NCI-H82 treated with DMSO at 0.1 percent for 48 hours (cell line): ENCODE data around the gene TMEM39B.
"Not testable (repeated sequence)": the region's sequence is repeated elsewhere in the genome, so short reads cannot be mapped to it uniquely, and the experiment has no call there.

Experiments used
- DNase-seq: peaks from one replicate; lab custom pipeline; 2025; ENCODE audit not compliant: unreplicated experiment; lab: John Stamatoyannopoulos, UW

TMEM39B gene

GRCh38 chr1:32072622-32073298, at the start of gene TMEM39B:
TMEM39B (plus strand) TSS chr1:32072939; CDS start chr1:32073048, 109 bp downstream.
- DNase-seq: peak; percentile 93

DNA sequence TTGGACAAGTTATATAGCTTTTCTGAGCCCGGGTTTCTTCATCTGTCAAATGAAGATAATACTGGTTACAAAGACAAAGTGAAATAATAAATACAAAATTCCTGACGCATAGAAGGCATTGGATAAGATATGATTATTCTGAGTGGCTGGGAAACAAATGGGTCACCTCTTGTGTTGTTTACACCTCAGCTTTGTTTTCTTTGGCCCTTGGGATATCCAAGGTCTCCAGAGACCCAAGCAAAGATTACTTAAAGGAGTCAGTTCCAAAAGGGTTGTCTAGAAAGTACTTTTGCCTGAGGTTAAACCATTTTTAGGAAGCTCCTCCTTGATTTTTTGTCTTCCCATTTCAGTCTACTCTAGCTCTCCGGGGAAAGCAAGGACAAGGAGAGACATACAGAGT, 49.4 kb upstream of the TMEM39B start:
- no peak for DNase-seq

GRCh38 chr1:32025515-32025914, 47.2 kb upstream of the TMEM39B start:
- no peak for DNase-seq

GRCh38 chr1:32028746-32029145, 44.0 kb upstream of the TMEM39B start:
- DNase-seq: no peak

DNA sequence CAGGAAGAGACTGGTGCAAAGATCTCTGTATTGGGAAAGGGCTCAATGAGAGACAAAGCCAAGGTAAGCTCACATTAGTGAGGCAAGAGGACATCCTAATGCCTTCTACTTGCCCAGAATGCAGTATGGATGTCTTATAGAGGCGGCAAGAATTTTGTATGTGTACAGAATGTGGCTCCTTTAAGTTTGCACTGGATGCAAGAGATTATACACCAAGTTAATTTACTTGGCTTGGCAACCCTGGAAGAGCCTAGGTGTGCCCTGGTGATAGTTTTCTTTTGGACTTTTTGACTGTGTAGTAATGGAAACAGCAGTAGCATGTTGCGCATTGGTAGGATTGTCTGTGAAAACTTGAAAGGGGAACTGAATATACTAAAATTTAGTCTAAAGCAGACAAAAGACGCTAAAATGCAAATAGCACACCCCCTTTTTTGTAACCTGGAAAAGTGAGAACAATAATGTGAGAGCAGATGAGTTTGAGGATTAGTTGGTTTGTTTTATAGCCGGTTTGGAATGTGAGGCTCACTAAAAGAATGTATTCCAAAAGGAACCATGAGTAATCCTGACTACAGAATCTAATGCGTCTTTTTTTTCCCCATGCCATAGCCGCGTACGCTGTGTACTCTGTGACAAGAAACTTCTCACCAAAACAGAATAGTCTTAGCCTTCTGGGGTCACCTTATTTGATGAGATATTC, 41.0 kb upstream of the TMEM39B start:
- DNase-seq: peak; percentile 73

- peak; percentile 73 for DNase-seq
Observed at GRCh38 chr1:32032275-32032615, 40.5 kb upstream of the TMEM39B start.

GRCh38 chr1:32035119-32035518, 37.6 kb upstream of the TMEM39B start:
- no peak for DNase-seq

- DNase-seq: no peak
Observed at GRCh38 chr1:32040711-32041110, 32.0 kb upstream of the TMEM39B start.

GRCh38 chr1:32042330-32042729, 30.4 kb upstream of the TMEM39B start:
- DNase-seq: no peak

DNA sequence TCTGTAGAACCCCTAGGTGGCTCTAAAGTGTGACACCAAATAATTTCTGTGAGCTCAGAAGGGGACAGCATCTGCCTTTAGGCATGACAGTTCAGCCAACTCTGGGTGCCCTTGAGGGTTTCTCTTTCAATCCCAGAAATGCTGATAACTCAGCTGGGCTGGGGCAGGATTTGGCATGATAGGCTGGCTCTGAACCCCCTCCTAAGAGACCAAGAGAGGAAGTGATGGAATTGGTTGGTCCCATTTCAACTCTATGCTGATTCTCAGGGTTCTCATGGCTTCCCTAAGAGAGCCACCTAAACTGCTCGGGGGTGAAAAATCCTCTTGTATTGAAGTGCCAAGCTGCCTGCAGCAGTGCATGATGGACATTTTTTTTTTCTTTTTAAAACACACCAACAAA, 28.5 kb upstream of the TMEM39B start:
- DNase-seq: no peak

DNA sequence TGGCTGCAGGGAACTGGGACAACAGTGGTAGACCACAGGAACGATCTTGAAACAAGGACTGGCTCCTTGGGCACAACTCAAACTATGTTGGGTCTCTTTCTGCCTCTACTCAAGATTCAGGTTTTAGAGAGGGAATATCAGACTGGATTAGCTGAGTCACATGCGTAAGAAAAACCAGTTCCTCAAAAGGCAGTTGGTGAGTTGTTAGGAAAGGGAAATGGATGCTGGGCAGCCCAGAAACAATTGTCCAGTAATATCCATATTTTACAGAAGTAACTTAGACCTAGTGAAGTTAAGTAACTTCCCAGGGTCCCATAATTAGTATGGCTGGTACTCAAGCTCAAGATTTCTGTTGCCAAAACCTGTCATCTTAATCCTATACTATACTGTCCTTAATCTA, 27.0 kb upstream of the TMEM39B start:
- DNase-seq: no peak

DNA sequence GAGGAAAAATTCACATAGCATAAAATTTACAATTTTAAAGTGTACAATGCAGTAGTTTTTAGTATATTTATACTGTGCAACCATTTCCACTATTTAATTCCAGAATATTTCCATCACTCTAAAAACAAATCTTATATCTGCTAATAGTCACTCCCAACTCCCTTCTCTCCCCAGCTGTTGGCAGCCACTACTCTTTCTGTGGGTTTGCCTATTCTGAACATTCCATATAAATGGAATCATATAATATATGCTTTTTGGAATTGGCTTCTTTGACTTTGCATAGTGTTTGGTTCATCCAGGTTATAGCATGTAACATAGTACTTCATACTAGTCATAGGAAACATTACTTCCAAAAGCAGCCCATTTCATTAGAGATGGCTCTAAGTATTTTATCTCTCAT, 25.0 kb upstream of the TMEM39B start:
- DNase-seq: no peak

GRCh38 chr1:32048440-32048839, 24.3 kb upstream of the TMEM39B start:
- no peak for DNase-seq

DNA sequence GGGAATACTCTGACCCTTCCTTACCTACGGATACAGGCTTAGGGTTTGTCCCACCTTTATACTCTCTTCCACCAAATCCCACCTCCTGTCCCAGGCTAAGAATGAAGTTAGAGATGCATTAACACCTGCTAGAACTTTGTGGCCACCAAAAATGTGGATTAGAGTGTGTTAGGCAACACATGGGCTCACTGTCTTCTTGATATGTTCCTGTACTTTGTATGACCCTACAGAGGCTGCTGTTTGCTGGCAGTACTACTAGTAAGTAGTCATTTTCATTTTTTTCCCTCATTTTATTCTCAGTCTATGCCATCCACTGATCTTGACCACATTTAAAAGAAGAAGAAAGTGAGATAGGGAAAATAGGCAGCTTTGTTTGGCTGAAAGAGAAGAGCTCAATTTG, 21.0 kb upstream of the TMEM39B start:
- no peak for DNase-seq

DNA sequence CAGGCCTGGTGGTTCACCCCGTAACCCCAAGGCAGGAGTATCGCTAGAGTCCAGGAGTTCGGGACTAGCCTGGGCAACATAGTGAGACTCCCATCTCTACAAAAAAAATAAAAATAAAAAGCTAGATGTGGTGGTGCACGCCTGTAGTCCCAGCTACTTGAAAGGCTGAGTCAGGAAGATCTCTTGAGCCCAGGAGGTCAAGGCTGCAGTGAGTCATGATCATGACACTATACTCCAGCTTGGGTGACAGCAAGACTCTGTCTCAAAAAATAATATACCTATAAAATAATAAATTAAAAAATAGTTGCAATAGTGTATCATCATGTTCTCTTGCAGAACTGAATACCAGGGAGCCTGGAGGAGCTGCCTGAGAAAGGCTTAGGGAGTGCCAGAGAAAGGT, 19.9 kb upstream of the TMEM39B start:
- DNase-seq: no peak

DNA sequence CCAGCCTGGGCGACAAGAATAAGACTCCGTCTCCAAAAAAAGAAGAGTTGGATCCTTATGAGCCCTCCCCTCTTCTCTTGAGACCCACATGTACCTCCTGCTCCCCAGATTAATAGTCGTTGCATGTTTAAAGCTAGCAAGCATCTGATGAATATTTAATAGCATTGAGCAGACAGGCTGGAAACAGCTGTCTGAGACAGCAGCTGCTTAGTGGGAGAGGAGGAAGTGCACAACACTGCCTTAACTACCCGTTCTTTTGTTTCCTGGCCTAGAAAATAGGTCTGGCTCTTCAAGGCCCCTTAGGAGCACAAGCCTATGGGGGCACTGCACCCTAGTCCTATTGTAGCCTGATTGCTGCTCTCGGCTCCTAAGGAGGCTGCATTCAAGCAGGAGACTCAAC, 17.3 kb upstream of the TMEM39B start:
- DNase-seq: no peak

GRCh38 chr1:32056598-32056997, 16.1 kb upstream of the TMEM39B start:
- DNase-seq: no peak

GRCh38 chr1:32060914-32061313, 11.8 kb upstream of the TMEM39B start:
- DNase-seq: no peak

- DNase-seq: no peak
Observed at GRCh38 chr1:32062867-32063230, 9.9 kb upstream of the TMEM39B start.

GRCh38 chr1:32063261-32063681, 9.5 kb upstream of the TMEM39B start:
- peak; percentile 61 for DNase-seq

DNA sequence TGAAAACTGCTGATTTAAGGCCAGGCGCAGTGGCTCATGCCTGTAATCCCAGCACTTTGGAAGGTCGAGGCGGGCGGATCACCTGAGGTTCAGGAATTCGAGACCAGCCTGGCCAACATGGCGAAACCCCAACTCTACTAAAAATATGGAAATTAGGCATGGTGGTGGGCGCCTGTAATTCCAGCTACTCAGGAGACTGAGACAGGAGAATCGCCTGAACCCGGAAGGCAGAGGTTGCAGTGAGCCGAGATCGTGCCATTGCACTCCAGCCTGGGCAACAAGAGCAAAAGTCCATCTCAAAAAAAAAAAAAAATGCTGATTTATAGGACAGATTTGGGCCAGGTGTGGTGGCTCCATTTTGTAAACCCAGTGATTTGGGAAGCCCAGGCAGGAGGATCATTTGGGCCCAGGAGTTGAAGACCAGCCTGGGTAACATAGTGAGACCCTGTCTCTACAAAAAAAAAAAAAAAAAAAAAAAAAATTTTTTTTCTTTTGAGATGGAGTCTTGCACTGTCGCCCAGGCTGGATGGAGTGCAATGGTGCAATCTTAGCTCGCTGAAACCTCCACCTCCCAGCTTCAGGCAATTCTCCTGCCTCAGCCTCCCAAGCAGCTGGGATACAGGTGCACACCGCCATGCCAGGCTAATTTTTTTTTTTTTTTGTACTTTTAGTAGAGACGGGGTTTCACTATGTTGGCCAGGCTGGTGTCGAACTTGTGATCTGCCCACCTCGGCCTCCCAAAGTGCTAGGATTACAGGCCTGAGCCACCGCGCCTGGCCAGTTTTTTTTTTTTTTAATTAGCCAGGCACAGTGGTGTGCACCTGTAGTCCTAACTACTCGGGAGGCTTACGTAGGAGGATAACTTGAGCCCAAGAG, 6.9 kb upstream of the TMEM39B start:
- DNase-seq: not testable (repeated sequence)

DNA sequence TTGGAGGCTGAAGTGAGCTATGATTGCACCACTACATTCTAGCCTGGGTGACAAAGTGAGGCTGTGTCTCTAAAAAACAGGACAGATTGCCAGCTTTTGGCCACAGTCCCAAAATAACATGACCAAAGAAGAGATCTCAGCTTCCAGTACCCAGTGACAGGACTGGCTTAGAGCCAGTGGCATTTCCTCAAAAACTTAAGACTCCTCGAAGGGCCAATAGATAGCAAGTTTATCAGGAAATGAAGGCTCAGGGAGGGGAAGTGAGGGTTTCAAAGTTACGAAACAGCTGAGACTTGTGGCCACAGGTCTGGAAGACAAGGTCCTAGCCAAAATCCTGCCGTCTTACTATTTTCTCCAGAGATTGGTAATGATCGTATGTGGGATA, 6.3 kb upstream of the TMEM39B start:
- DNase-seq: no peak
